ENCODE measurements around the gene GFRAL. TPM values are rescaled to one million over a fixed set of nuclear protein-coding genes. Genes with fewer than 3 reads are reported as not detected.

The GFRAL gene
- polyA plus RNA-seq, 1 donor from 2014 or later = not detected

DNA sequence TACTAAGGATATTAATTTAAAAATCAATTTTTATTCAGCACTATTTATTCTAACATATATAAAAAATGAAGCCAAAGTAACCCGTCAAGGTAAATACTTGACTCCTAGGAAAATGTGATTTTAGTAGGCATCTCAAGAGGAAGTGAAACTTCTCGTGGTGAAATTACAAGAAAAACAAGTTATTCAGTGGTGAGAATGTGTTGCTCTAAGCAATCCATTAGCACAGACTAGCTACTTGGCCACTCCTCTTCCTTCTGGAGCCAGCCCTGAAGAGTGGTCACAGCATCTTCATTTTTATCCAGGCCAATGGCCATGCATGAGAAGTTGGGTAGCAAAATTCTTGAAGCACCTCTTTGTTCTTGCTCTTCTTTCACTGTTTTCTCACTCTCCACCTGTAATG, 40.4 kb upstream of the GFRAL start:
- Histone ChIP-seq H3K36me3 (ENCODE audit: insufficient read depth, low read length) (no peaks in the 10 kb centered on the region), H3K9me2 (ENCODE audit: insufficient read depth, low read length) (no peaks in the 10 kb centered on the region), H3K4me2 (ENCODE audit: low read length) (no peak overlapping the region), H3K79me2 (replicated peaks; ENCODE audit: insufficient read depth, low read length) (no peaks in the 10 kb centered on the region), H3K9me3 (ENCODE audit: low read length) (no peaks in the 10 kb centered on the region), H3K27ac (ENCODE audit: low read length) (no peak overlapping the region), H4K20me1 (ENCODE audit: insufficient read depth) (no peaks in the 10 kb centered on the region), H3F3A (ENCODE audit: insufficient read depth, low read length, poor library complexity, severe bottlenecking) (no peaks in the 10 kb centered on the region), H3K27me3 (ENCODE audit: insufficient read depth, low read depth, low read length) (no peaks in the 10 kb centered on the region), H3K4me3 (ENCODE audit: low read length) (no peak overlapping the region), H2AFZ (ENCODE audit: low read depth, low read length) (no peak overlapping the region), H3K9ac (ENCODE audit: low read length) (no peak overlapping the region)
- TF ChIP-seq POLR2AphosphoS5 (IDR thresholded peaks at IDR 0.05) = no peak
- TF ChIP-seq, protein P1, sequence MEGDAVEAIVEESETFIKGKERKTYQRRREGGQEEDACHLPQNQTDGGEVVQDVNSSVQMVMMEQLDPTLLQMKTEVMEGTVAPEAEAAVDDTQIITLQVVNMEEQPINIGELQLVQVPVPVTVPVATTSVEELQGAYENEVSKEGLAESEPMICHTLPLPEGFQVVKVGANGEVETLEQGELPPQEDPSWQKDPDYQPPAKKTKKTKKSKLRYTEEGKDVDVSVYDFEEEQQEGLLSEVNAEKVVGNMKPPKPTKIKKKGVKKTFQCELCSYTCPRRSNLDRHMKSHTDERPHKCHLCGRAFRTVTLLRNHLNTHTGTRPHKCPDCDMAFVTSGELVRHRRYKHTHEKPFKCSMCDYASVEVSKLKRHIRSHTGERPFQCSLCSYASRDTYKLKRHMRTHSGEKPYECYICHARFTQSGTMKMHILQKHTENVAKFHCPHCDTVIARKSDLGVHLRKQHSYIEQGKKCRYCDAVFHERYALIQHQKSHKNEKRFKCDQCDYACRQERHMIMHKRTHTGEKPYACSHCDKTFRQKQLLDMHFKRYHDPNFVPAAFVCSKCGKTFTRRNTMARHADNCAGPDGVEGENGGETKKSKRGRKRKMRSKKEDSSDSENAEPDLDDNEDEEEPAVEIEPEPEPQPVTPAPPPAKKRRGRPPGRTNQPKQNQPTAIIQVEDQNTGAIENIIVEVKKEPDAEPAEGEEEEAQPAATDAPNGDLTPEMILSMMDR (IDR thresholded peaks at IDR 0.05; ENCODE audit: poor library complexity, severe bottlenecking) = no peak
- TF ChIP-seq TAF1 (IDR thresholded peaks at IDR 0.05; ENCODE audit: low read depth) = no peak
- no peak for TF ChIP-seq SMC3 (conservative IDR thresholded peaks at IDR 0.05; ENCODE audit: poor library complexity)
- no peak for TF ChIP-seq RAD21 (conservative IDR thresholded peaks at IDR 0.05)
- TF ChIP-seq EP300 (conservative IDR thresholded peaks at IDR 0.05; ENCODE audit: poor library complexity, severe bottlenecking) = no peak
- TF ChIP-seq, protein P2, sequence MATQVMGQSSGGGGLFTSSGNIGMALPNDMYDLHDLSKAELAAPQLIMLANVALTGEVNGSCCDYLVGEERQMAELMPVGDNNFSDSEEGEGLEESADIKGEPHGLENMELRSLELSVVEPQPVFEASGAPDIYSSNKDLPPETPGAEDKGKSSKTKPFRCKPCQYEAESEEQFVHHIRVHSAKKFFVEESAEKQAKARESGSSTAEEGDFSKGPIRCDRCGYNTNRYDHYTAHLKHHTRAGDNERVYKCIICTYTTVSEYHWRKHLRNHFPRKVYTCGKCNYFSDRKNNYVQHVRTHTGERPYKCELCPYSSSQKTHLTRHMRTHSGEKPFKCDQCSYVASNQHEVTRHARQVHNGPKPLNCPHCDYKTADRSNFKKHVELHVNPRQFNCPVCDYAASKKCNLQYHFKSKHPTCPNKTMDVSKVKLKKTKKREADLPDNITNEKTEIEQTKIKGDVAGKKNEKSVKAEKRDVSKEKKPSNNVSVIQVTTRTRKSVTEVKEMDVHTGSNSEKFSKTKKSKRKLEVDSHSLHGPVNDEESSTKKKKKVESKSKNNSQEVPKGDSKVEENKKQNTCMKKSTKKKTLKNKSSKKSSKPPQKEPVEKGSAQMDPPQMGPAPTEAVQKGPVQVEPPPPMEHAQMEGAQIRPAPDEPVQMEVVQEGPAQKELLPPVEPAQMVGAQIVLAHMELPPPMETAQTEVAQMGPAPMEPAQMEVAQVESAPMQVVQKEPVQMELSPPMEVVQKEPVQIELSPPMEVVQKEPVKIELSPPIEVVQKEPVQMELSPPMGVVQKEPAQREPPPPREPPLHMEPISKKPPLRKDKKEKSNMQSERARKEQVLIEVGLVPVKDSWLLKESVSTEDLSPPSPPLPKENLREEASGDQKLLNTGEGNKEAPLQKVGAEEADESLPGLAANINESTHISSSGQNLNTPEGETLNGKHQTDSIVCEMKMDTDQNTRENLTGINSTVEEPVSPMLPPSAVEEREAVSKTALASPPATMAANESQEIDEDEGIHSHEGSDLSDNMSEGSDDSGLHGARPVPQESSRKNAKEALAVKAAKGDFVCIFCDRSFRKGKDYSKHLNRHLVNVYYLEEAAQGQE (IDR thresholded peaks at IDR 0.05; ENCODE audit: borderline replicate concordance) = no peak
- TF ChIP-seq MXI1 (conservative IDR thresholded peaks at IDR 0.05; ENCODE audit: poor library complexity, severe bottlenecking) = no peak
- no peak for TF ChIP-seq EZH2 (IDR thresholded peaks at IDR 0.05; ENCODE audit: borderline replicate concordance, insufficient read depth, low read length, poor library complexity, severe bottlenecking)

GRCh38 chr6:55290736-55291135, 36.5 kb upstream of the GFRAL start:
- no peaks in the 10 kb centered on the region for H3K36me3 ChIP-seq (ENCODE audit: insufficient read depth, low read length)
- H3F3A ChIP-seq (ENCODE audit: insufficient read depth, low read length, poor library complexity, severe bottlenecking) = no peaks in the 10 kb centered on the region
- no peak overlapping the region for H3K27ac ChIP-seq (ENCODE audit: low read length)
- no peak overlapping the region for H3K4me3 ChIP-seq (ENCODE audit: low read length)
- no peak overlapping the region for H3K9ac ChIP-seq (ENCODE audit: low read length)
- H3K27me3 ChIP-seq (ENCODE audit: insufficient read depth, low read depth, low read length) = no peaks in the 10 kb centered on the region
- no peak overlapping the region for H3K4me2 ChIP-seq (ENCODE audit: low read length)
- no peak for TF ChIP-seq RAD21 (conservative IDR thresholded peaks at IDR 0.05)
- TF ChIP-seq POLR2AphosphoS5 (IDR thresholded peaks at IDR 0.05) = no peak
- TF ChIP-seq, protein P2 (IDR thresholded peaks at IDR 0.05; ENCODE audit: borderline replicate concordance) = no peak
- TF ChIP-seq EP300 (conservative IDR thresholded peaks at IDR 0.05; ENCODE audit: poor library complexity, severe bottlenecking) = no peak
- H4K20me1 ChIP-seq (ENCODE audit: insufficient read depth) = no peaks in the 10 kb centered on the region
- H3K9me2 ChIP-seq (ENCODE audit: insufficient read depth, low read length) = no peaks in the 10 kb centered on the region
- no peak overlapping the region for H2AFZ ChIP-seq (ENCODE audit: low read depth, low read length)
- no peaks in the 10 kb centered on the region for H3K9me3 ChIP-seq (ENCODE audit: low read length)
- H3K79me2 ChIP-seq (replicated peaks; ENCODE audit: insufficient read depth, low read length) = no peaks in the 10 kb centered on the region

All from neural cell (in vitro differentiated cells).